LHCN-M2 (cell line): ENCODE measurements around the gene TMEM106A. TPM values are rescaled to one million over a fixed set of nuclear protein-coding genes. Genes with fewer than 3 reads are reported as not detected.

Source experiments
- total RNA-seq: library from RNA; depleted of rRNA; stranded (reverse); fragments of >200 nt; gene quantifications from 2 replicates; pipeline ENCODE4 v1.2.3, GENCODE V29; 2014; rRNA removed

Gene TMEM106A
- total RNA-seq, 1 experiment from 2014 or later, result 5.0 TPM

Other genes starting within 250 kb of the TMEM106A start
- 20.5 and 25.0 TPM in 2 replicates for gene AARSD1, start 247.4 kb upstream of the TMEM106A start, total RNA-seq
- gene PTGES3L, start 231.8 kb upstream of the TMEM106A start, total RNA-seq, result 2.4 and 5.5 TPM in 2 replicates
- gene RUNDC1, start 231.3 kb upstream of the TMEM106A start, total RNA-seq, result 9.4 and 9.6 TPM in 2 replicates
- gene RPL27, start 213.5 kb upstream of the TMEM106A start, total RNA-seq, result 676 and 967 TPM in 2 replicates
- gene IFI35, start 205.1 kb upstream of the TMEM106A start, total RNA-seq, result 12.6 and 26.3 TPM in 2 replicates
- 248 and 297 TPM in 2 replicates for gene VAT1, start 189.5 kb upstream of the TMEM106A start, total RNA-seq
- 0.06 TPM in 1 of 2 replicates, not detected in the other for gene RND2, start 186.6 kb upstream of the TMEM106A start, total RNA-seq
- 41.6 and 52.5 TPM in 2 replicates for gene BRCA1, start 86.5 kb upstream of the TMEM106A start, total RNA-seq
- 65.2 and 72.0 TPM in 2 replicates for gene NBR1, start 40.7 kb upstream of the TMEM106A start, total RNA-seq
- not detected in 2 replicates for gene CCDC200, start 16.7 kb downstream of the TMEM106A start, total RNA-seq
- not detected in 2 replicates for gene RNU2-1, start 22.1 kb downstream of the TMEM106A start, total RNA-seq
- 19.8 and 25.6 TPM in 2 replicates for gene ARL4D, start 187.1 kb downstream of the TMEM106A start, total RNA-seq